HG02571 (cell line): ENCODE results near the gene HPSE2.

ENCODE experiments used
- ATAC-seq: cut with Tn5 transposase; IDR thresholded peaks from one replicate; pipeline ENCODE4 v1.9.1; 2021; ENCODE audit warnings: mild to moderate bottlenecking, moderate library complexity; ENCODE audit not compliant: unreplicated experiment

The HPSE2 gene

DNA sequence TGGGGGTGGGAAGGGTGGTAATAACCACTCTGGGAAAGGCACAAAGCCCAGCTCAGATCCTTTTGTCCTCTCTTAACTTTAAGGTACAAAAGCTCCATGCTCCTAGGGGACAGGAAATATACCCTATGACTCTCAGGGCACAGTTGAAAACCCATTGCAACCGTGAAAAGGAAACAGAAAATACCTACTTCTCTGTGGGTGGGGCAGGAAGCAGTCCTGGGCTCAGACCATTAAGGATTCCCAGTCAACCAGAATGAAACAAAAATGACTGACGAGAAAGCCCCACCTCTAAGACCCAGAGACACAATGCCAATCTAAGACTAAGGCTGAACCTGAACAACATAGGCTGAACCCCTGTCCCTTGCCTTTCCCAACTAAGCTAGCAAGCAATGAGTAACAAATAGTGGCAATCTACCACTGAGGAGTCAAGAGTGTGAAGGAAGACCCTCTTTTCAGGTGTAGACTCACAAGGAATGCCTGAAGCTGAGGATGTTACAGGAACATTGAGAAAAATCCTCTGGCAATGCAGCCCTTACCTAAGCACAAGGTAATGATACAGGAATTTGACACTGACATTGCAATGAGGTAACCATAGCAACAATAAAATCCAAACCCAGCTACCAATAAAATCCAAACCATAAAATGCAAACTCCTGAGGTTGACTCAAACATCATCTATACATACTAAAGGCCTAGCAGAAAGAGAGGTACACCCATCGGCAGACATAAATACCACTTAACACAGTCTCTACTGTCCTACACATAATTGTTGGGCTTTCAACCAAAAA is 380.1 kb downstream of the HPSE2 start:
- ATAC-seq, result no peak

DNA sequence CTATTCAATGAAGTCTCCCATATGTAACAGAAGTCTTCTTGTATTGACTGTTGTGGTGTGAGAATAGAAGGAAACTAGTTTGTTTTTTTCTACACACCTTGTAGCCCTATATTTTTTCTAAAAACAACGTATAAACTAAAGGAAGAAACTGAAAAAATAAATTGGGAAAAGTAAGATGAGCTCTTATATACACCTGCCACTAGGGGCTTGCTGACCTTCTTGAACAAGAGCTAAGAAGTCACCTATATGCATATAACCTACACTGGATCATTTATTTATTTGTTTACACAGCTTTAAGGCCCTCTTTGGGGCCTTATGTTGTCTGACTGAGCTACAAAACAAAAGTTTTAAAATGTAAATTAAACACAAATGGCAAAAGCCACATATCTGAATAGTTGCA is 383.0 kb downstream of the HPSE2 start:
- ATAC-seq, result no peak

- ATAC-seq, result no peak
Observed at GRCh38 chr10:98848361-98848760, 387.3 kb downstream of the HPSE2 start.

DNA sequence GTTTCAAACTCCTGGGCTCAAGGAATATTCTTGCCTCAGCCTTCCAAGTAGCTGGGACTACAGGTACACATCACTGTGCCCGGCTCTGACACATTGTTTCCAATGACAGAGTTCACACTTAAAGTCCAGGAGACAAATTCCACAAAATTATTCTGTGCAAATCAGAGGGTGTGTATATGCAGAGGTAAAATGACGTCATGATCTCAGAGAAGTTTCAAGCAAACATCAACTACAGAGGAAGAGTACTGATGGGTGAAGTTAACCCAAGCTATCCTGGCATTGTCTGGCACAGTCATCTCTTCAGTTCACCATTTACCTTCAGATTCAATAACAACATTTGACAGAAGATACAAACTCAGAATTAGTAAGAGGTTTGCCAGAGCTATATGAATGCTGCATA is 388.9 kb downstream of the HPSE2 start:
- ATAC-seq, result no peak

- no peak for ATAC-seq
Observed at GRCh38 chr10:98833542-98833941, 402.1 kb downstream of the HPSE2 start.

DNA sequence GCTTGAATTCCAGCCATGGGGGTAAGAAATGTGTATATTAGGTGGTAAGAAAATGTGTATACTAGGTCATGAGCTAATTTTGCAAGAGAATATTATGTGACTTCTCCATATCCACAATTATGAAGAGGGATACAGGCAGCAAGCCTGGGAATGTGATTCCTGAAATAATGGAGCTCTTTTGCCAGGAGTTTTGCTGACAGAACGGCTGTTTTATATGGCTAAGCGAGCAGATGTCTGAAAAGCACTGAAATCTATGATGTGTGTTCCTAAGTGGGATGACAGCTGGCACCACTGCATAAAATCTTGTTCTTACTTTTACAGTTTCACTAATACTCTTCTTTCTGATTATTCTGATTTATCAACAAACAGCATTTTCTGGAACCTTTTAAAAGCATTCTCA is 402.9 kb downstream of the HPSE2 start:
- ATAC-seq, result no peak

- no peak for ATAC-seq
Observed at GRCh38 chr10:98832196-98832595, 403.5 kb downstream of the HPSE2 start.

DNA sequence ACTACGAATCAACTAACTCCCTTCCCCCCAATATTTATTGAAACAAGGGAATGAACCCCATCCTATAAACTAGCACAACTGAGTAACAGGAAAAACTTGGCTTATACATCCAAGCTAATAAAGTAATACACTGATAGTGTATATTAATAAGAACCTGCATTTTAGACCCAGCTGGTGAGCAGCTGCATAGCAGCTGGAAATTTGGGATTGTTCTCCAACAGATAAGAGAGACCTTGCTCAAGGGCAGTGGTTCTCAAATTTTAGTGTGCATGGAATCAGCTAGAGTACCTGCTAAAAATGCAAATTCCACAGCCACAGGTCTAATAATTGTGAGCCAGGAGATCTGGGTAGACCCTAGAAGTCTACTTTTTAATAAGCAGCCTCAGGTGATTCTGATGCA is 404.3 kb downstream of the HPSE2 start:
- no peak for ATAC-seq

- ATAC-seq, result no peak
Observed at GRCh38 chr10:98825741-98826140, 409.9 kb downstream of the HPSE2 start.

DNA sequence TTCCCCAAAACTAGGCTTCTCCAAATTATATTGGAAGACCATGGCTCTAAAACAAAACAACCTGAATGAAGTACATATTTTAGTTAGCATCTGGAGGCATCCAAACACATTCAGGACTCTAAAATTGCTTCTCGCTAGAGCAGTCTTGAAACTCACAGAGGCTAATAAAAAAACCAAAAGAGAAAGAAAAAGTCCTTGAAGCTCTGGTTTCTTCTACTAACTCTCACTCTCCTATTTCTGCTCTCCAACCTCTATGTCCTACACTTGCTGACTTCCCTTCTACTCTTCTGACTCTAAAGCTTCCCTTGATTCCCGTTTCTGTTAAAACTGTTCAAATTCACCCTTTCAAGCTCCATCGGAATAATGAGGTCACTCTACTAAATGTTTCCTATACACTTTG is 418.3 kb downstream of the HPSE2 start:
- no peak for ATAC-seq

- no peak for ATAC-seq
Observed at GRCh38 chr10:98815039-98815885, 420.4 kb downstream of the HPSE2 start.

DNA sequence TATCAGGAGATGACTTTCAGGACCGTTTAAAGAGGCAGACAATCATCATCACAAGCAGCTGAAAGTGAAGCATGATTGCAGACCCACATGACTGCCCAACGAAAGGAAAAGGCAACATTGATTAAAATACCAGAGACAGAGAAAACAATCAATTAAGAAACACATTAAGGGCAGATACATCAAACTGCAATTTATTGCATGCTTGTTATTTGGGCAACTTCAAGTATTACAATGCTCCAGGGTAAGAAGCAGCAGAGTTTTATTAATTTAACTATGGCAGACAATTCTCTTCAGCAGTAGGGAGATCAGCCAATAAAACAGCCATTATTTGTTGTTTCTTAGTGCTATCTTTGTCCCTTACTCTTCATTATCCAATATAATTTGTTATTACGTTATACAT is 421.2 kb downstream of the HPSE2 start:
- no peak for ATAC-seq

GRCh38 chr10:98808282-98808892 is 427.3 kb downstream of the HPSE2 start:
- ATAC-seq, result no peak

GRCh38 chr10:98800263-98800662 is 435.4 kb downstream of the HPSE2 start:
- ATAC-seq, result no peak

DNA sequence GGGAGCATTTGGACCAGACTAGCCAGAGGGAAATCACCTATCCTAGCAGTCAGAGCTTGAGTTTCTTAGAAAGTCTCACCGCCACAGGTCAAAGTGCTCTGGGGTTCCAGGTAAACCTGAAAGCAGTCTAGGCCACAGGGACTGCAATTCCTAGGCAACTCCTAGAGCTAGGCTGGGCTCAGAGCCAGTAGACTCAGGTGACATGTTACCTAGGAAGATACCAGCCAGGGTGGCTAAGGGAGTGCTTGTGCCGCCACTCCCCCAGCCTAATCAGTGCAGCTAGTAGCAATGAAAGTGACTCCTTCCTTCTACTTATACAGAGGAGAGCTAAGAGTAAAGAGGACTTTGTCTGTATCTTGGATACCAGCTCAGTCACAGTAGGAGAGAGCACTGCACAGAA is 440.2 kb downstream of the HPSE2 start:
- no peak for ATAC-seq

GRCh38 chr10:98790817-98791216 is 444.8 kb downstream of the HPSE2 start:
- no peak for ATAC-seq

- ATAC-seq, result no peak
Observed at GRCh38 chr10:98778277-98778759, 457.3 kb downstream of the HPSE2 start.

DNA sequence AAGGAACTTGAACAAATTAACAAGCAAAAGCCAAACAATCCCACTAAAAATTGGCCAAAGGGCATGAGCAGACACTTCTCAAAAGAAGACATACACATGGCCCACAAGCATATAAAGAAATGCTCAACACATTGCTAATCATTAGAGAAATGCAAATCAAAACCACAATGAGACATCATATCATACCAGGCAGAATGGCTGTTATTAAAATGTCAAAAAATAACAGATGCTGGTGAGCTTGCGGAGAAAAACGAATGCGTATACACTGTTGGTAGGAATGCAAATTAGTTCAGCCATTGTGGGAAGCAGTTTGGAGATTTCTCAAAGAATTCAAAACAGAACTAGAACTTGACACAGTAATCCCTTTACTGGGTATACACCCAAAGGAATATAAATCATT is 477.2 kb downstream of the HPSE2 start:
- ATAC-seq, result no peak

- ATAC-seq, result no peak
Observed at GRCh38 chr10:98748298-98748697, 487.4 kb downstream of the HPSE2 start.

DNA sequence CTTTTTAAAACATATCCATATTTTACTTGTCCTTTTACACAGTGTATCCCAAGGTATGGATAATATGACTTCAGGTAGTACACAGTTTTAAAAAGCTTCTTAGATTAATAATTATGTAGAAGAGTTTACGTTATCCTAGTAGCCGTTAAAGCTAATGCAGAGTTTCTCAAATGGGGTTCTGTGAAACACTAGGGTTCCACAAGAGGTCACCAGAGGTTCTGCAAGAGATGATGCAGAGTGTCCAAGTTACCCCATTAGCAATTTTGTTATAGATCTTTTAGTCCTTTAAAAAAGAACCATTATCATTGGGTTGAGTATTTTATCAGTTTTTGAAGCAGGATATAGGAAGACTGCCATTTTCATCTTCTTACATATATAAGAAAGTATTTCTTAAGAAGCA is 490.0 kb downstream of the HPSE2 start:
- no peak for ATAC-seq

DNA sequence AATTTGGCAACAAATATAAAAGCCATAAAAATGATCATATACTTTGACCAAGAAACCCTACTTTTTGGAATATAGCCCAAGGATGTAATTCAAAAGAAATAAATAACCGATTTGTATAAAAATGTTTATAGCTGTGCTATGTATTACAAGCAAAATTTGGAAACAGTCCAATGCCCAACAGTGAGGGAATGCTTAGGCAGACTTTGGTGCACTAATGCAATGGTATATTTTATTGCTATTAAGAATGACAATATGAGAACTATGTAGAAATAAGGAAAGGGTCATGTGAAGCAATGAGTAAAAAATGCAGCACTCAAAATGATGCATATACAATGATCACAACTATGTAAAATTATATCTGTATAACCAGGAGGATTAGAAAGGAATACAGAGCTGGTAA is 515.1 kb downstream of the HPSE2 start:
- no peak for ATAC-seq

GRCh38 chr10:98713586-98713985 is 522.1 kb downstream of the HPSE2 start:
- ATAC-seq, result no peak
